Measurements from ENCODE around the gene CPVL. TPM values are rescaled to one million over a fixed set of nuclear protein-coding genes. Genes with fewer than 3 reads are reported as not detected.

Gene CPVL
- total and polyA plus RNA-seq, 2 donors (not counting 1 experiment from before 2014, with no cell fraction given), result 0.17 TPM; not detected in 1

DNA sequence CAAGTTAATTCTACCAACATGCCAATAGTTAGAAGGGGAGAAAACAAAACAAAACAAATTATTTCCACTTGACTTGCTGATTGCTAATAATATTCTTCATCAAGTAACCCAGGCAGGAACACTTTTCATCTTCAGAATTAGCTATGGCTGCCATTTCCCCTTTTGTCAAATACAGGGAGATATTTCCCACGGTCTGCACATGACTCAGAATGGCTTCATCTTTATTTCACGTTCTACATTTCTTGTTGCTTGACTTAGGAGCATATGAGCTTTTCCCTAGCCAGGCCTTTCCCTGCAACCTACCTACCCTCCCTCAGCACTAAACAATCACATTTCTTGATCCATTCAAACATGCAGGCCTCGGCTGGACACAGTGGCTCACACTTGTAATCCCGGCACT is 6.5 kb downstream of the CPVL start:
- TF ChIP-seq EZH2 (IDR thresholded peaks at IDR 0.05; ENCODE audit: low read length, missing control alignments), result no peak
- no peak for TF ChIP-seq CTCF (conservative IDR thresholded peaks at IDR 0.05 in 1 of 2, IDR thresholded peaks at IDR 0.05 in 1 of 2; ENCODE audit: low read depth in 1 of 2, low read length in 2 of 2)
- H3K9me3 ChIP-seq (ENCODE audit: control insufficient read depth, insufficient read depth, low read depth, low read length), result no peaks in the 10 kb centered on the region
- H3K79me2 ChIP-seq (ENCODE audit: control insufficient read depth, insufficient read depth, low read length), result no peaks in the 10 kb centered on the region
- H3K27me3 ChIP-seq (ENCODE audit: control insufficient read depth, insufficient read depth, low read length), result no peaks in the 10 kb centered on the region
- peak in 1 of 2 donors; percentile 43 for DNase-seq (ENCODE audit: low read depth in 2 of 2)
- H3K4me3 ChIP-seq (replicated peaks in 1 of 4; ENCODE audit: control extremely low read depth in 1 of 4, insufficient read depth in 1 of 4, low read depth in 3 of 4, low read length in 4 of 4), result no peak overlapping the region
- no peaks in the 10 kb centered on the region for H3K4me1 ChIP-seq (ENCODE audit: control insufficient read depth, extremely low read depth, insufficient read depth, low read length)
- H4K20me1 ChIP-seq (ENCODE audit: control insufficient read depth, extremely low read depth, insufficient read depth, low read length), result no peaks in the 10 kb centered on the region
- H3K4me2 ChIP-seq (ENCODE audit: extremely low read depth, insufficient read depth, low read length), result no peak overlapping the region
- H3K36me3 ChIP-seq (ENCODE audit: control insufficient read depth, insufficient read depth, low read length), result no peaks in the 10 kb centered on the region
- H2AFZ ChIP-seq (ENCODE audit: low read length), result no peak overlapping the region
- no peak overlapping the region for H3K27ac ChIP-seq (ENCODE audit: insufficient read depth, low read length)
- no peak overlapping the region for H3K9ac ChIP-seq (ENCODE audit: insufficient read depth, low read length)

DNA sequence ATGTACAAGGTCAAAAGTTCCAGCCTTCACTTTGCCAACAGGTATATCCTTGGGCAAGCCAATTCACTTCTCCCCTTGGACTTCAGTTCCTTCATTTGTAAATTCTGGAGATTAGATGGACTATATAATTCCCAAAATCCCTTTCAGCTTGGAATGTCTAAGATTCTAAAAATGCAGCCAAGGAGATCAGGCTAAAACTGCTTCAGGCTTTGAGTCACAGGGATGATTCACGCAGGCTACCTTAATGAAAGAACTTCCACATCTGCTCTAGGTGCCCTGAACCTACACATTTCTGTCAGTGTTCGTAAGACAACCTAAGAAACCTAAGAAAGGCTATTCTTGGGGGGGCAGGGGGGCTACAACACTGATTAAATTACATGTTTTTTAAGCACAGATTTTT is 7.1 kb downstream of the CPVL start:
- Histone ChIP-seq H3K79me2 (ENCODE audit: control insufficient read depth, insufficient read depth, low read length) (no peaks in the 10 kb centered on the region), H3K9ac (ENCODE audit: insufficient read depth, low read length) (no peak overlapping the region), H3K4me3 (replicated peaks in 1 of 4; ENCODE audit: control extremely low read depth in 1 of 4, insufficient read depth in 1 of 4, low read depth in 3 of 4, low read length in 4 of 4) (no peak overlapping the region), H4K20me1 (ENCODE audit: control insufficient read depth, extremely low read depth, insufficient read depth, low read length) (no peaks in the 10 kb centered on the region), H3K4me2 (ENCODE audit: extremely low read depth, insufficient read depth, low read length) (no peak overlapping the region), H3K27me3 (ENCODE audit: control insufficient read depth, insufficient read depth, low read length) (no peaks in the 10 kb centered on the region), H2AFZ (ENCODE audit: low read length) (no peak overlapping the region), H3K36me3 (ENCODE audit: control insufficient read depth, insufficient read depth, low read length) (no peaks in the 10 kb centered on the region), H3K9me3 (ENCODE audit: control insufficient read depth, insufficient read depth, low read depth, low read length) (no peaks in the 10 kb centered on the region), H3K4me1 (ENCODE audit: control insufficient read depth, extremely low read depth, insufficient read depth, low read length) (no peaks in the 10 kb centered on the region), H3K27ac (ENCODE audit: insufficient read depth, low read length) (no peak overlapping the region)
- no peak for TF ChIP-seq EZH2 (IDR thresholded peaks at IDR 0.05; ENCODE audit: low read length, missing control alignments)
- no peak for TF ChIP-seq CTCF (conservative IDR thresholded peaks at IDR 0.05 in 1 of 2, IDR thresholded peaks at IDR 0.05 in 1 of 2; ENCODE audit: low read depth in 1 of 2, low read length in 2 of 2)
- peak in 1 of 2 donors; percentile 75 for DNase-seq (ENCODE audit: low read depth in 2 of 2)

DNA sequence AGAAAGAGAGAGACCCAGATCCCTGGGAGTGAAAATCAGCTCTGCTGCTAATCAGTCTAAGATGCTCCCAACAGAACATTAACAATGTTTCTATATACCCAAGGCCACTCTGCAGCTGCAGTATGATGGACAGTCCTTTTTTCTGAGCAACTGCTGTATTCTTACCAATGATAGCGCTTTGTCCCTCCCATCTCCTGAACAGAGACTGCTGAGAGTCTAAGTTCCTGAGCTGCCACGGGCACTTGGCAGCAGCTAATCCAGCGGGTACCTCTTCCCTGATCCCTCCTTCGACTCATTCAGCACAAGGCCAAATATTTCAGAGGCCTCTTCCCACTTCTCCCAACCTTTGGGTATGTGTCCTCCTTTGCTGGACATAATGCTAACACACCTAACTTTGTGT is 7.7 kb downstream of the CPVL start:
- Histone ChIP-seq H3K27me3 (ENCODE audit: control insufficient read depth, insufficient read depth, low read length) (no peaks in the 10 kb centered on the region), H3K9ac (ENCODE audit: insufficient read depth, low read length) (no peak overlapping the region), H3K27ac (ENCODE audit: insufficient read depth, low read length) (no peak overlapping the region), H3K4me1 (ENCODE audit: control insufficient read depth, extremely low read depth, insufficient read depth, low read length) (no peaks in the 10 kb centered on the region), H2AFZ (ENCODE audit: low read length) (no peak overlapping the region), H3K4me2 (ENCODE audit: extremely low read depth, insufficient read depth, low read length) (no peak overlapping the region), H4K20me1 (ENCODE audit: control insufficient read depth, extremely low read depth, insufficient read depth, low read length) (no peaks in the 10 kb centered on the region), H3K9me3 (ENCODE audit: control insufficient read depth, insufficient read depth, low read depth, low read length) (no peaks in the 10 kb centered on the region), H3K79me2 (ENCODE audit: control insufficient read depth, insufficient read depth, low read length) (no peaks in the 10 kb centered on the region), H3K4me3 (replicated peaks in 1 of 4; ENCODE audit: control extremely low read depth in 1 of 4, insufficient read depth in 1 of 4, low read depth in 3 of 4, low read length in 4 of 4) (no peak overlapping the region), H3K36me3 (ENCODE audit: control insufficient read depth, insufficient read depth, low read length) (no peaks in the 10 kb centered on the region)
- DNase-seq (ENCODE audit: low read depth in 2 of 2), result no peak
- no peak for TF ChIP-seq CTCF (conservative IDR thresholded peaks at IDR 0.05 in 1 of 2, IDR thresholded peaks at IDR 0.05 in 1 of 2; ENCODE audit: low read depth in 1 of 2, low read length in 2 of 2)

All from fibroblast of lung (primary cell).